ENCODE measurements around the gene KIF1A. TPM values are rescaled to one million over a fixed set of nuclear protein-coding genes. Genes with fewer than 3 reads are reported as not detected.
"Not testable (repeated sequence)": the region's sequence is repeated elsewhere in the genome, so short reads cannot be mapped to it uniquely, and the experiment has no call there.

KIF1A gene
- total RNA-seq, 1 donor from 2014 or later: 29.9 TPM

DNA sequence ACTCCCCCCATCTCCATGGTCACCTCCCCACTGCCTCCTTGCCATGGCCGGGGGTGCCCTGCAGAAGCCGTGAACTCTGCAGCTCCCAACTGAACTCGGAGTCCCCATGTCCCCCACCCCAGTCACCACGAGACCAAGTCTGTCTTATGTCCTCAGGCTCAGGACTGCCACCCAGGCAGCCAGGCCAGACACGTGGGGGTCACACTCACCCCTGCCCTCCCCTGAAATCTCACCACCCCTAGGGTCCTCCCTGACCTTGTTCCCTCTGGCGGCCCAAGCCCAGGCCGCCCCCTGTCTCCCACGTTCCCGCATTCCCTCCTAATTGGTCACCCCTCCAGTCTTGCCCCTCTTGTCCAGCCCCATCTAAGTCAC, 117.4 kb downstream of the KIF1A start:
- Histone ChIP-seq H2AFZ (replicated peaks) (no peak overlapping the region), H3K4me2 (no peak overlapping the region), H3K9ac (no peak overlapping the region), H4K20me1 (ENCODE audit: low read depth) (no peaks in the 10 kb centered on the region), H3K4me3 (no peak overlapping the region), H3F3A (ENCODE audit: low read depth) (no peaks in the 10 kb centered on the region), H3K9me3 (ENCODE audit: low read depth) (no peaks in the 10 kb centered on the region), H3K79me2 (ENCODE audit: low read depth) (no peaks in the 10 kb centered on the region), H3K4me1 (peaks cover under 1% of the 10 kb centered on the region), H3K36me3 (no peaks in the 10 kb centered on the region), H3K27ac (no peak overlapping the region), H3K27me3 (no peaks in the 10 kb centered on the region)
- Mint-ChIP-seq H3K4me1 (peaks cover 7% of the 10 kb centered on the region), H3K27ac (no peak overlapping the region), H3K4me3 (peak overlapping the region; percentile 69), H3K27me3 (ENCODE audit: insufficient read depth, low read depth) (peaks cover 5% of the 10 kb centered on the region), H3K36me3 (no peaks in the 10 kb centered on the region), H3K9me3 (no peaks in the 10 kb centered on the region)
- DNase-seq (ENCODE audit: low spot score): no peak
- TF ChIP-seq, protein P1, sequence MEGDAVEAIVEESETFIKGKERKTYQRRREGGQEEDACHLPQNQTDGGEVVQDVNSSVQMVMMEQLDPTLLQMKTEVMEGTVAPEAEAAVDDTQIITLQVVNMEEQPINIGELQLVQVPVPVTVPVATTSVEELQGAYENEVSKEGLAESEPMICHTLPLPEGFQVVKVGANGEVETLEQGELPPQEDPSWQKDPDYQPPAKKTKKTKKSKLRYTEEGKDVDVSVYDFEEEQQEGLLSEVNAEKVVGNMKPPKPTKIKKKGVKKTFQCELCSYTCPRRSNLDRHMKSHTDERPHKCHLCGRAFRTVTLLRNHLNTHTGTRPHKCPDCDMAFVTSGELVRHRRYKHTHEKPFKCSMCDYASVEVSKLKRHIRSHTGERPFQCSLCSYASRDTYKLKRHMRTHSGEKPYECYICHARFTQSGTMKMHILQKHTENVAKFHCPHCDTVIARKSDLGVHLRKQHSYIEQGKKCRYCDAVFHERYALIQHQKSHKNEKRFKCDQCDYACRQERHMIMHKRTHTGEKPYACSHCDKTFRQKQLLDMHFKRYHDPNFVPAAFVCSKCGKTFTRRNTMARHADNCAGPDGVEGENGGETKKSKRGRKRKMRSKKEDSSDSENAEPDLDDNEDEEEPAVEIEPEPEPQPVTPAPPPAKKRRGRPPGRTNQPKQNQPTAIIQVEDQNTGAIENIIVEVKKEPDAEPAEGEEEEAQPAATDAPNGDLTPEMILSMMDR (IDR thresholded peaks at IDR 0.05): no peak
- no peak for TF ChIP-seq EZH2phosphoT487 (IDR thresholded peaks at IDR 0.05)
- no peak for TF ChIP-seq EZH2 (IDR thresholded peaks at IDR 0.05)

DNA sequence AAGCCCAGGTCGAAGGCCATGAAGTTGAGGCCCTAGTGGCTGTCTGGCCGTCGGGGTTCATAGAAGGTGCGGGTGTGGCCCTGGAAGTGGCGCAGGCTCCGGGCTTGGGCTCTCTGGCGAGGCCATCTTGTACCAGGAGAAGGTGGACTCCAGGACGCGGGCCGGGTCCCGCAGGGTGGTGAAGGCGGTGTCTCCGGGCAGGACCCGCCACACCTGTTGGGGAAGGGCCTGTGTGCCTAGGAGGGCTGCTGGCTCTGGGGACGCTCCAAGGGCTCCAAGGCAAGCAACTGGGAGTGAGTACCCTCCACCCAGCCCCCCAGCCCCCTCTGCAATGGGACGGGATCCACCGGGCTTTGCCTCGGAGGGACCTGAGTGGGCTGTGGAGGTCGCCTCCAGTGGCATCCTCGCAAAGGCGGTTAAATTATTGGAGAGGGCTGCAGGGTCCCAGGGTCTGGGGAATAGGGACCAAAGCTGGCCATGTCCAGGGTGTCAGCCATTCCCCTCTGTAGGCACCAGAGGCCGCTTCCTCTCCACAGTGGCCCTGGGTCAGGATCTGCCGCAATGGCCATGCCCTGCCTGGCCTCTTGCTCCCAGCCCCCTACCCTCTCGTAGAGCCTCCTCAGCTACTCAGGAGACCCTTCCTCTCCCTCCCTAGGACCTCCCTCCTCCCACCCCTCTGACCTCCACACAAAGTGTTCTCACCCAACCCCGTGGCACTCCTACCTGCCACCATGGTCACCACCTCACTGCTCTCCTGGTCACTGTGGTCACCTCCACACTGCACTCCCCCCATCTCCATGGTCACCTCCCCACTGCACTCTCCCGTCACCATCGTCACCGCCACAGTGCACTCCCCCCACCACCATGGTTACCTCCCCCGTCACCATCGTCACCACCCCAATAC, 118.0 kb downstream of the KIF1A start:
- no peak overlapping the region for H3K4me3 ChIP-seq
- H3K4me3 Mint-ChIP-seq: peak overlapping the region; percentile 69
- H3K27ac Mint-ChIP-seq: no peak overlapping the region
- H3K27me3 ChIP-seq: no peaks in the 10 kb centered on the region
- H2AFZ ChIP-seq (replicated peaks): no peak overlapping the region
- H3K36me3 Mint-ChIP-seq: no peaks in the 10 kb centered on the region
- H3F3A ChIP-seq (ENCODE audit: low read depth): no peaks in the 10 kb centered on the region
- H3K36me3 ChIP-seq: no peaks in the 10 kb centered on the region
- no peaks in the 10 kb centered on the region for H3K9me3 Mint-ChIP-seq
- H3K27me3 Mint-ChIP-seq (ENCODE audit: insufficient read depth, low read depth): peaks cover 5% of the 10 kb centered on the region
- DNase-seq (ENCODE audit: low spot score): no peak
- no peak for TF ChIP-seq EZH2phosphoT487 (IDR thresholded peaks at IDR 0.05)
- no peak for TF ChIP-seq EZH2 (IDR thresholded peaks at IDR 0.05)
- TF ChIP-seq, protein P1 (IDR thresholded peaks at IDR 0.05): no peak
- no peaks in the 10 kb centered on the region for H4K20me1 ChIP-seq (ENCODE audit: low read depth)
- H3K9ac ChIP-seq: no peak overlapping the region
- H3K4me1 ChIP-seq: no peaks in the 10 kb centered on the region
- H3K4me1 Mint-ChIP-seq: peaks cover 7% of the 10 kb centered on the region
- H3K4me2 ChIP-seq: no peak overlapping the region
- no peaks in the 10 kb centered on the region for H3K79me2 ChIP-seq (ENCODE audit: low read depth)
- no peak overlapping the region for H3K27ac ChIP-seq
- no peaks in the 10 kb centered on the region for H3K9me3 ChIP-seq (ENCODE audit: low read depth)

DNA sequence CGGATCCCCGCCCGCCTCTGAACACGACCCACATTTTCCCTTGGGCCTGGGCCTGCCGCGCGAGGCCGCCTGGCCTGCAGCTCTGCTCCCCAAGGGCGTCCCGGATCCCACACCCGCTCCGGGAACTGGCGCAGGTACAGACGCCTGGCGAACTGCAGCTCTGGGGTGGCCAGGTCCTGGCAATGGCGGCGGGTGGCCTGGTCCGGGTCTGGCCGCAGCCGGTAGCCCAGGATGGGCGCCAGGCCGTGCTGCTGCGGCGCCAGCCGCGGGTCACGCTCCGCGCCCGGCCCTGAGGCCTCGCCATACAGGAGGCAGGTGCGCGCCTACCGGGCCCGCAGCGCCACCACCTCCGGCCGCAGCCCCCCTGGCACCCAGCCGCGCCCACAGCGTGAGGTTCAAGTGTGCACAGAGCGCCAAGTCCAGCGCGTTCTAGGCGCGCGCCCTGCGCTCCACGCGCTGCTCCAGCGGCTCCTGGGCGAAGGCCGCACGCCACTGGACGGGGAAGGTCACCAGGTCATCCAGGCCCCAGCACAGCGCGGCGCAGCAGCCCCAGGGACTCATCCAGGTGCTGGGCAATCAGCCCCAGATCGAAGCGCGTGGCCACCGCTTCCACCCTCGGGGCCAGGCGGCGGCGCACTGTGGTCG, 118.8 kb downstream of the KIF1A start:
- Mint-ChIP-seq H3K9me3 (no peaks in the 10 kb centered on the region), H3K36me3 (no peaks in the 10 kb centered on the region), H3K27me3 (ENCODE audit: insufficient read depth, low read depth) (peaks cover 4% of the 10 kb centered on the region), H3K27ac (no peak overlapping the region), H3K4me3 (no peak overlapping the region), H3K4me1 (peaks cover 7% of the 10 kb centered on the region)
- H3K36me3 ChIP-seq: no peaks in the 10 kb centered on the region
- H3K9ac ChIP-seq: no peak overlapping the region
- H2AFZ ChIP-seq (replicated peaks): no peak overlapping the region
- TF ChIP-seq EZH2 (IDR thresholded peaks at IDR 0.05) (no peak), EZH2phosphoT487 (IDR thresholded peaks at IDR 0.05) (no peak)
- TF ChIP-seq, protein P1 (IDR thresholded peaks at IDR 0.05): no peak
- no peaks in the 10 kb centered on the region for H3K4me1 ChIP-seq
- no peak overlapping the region for H3K4me2 ChIP-seq
- DNase-seq (ENCODE audit: low spot score): no peak
- no peaks in the 10 kb centered on the region for H3K79me2 ChIP-seq (ENCODE audit: low read depth)
- no peaks in the 10 kb centered on the region for H3K27me3 ChIP-seq
- H3K4me3 ChIP-seq: no peak overlapping the region
- no peaks in the 10 kb centered on the region for H3K9me3 ChIP-seq (ENCODE audit: low read depth)
- no peaks in the 10 kb centered on the region for H3F3A ChIP-seq (ENCODE audit: low read depth)
- no peak overlapping the region for H3K27ac ChIP-seq
- no peaks in the 10 kb centered on the region for H4K20me1 ChIP-seq (ENCODE audit: low read depth)

DNA sequence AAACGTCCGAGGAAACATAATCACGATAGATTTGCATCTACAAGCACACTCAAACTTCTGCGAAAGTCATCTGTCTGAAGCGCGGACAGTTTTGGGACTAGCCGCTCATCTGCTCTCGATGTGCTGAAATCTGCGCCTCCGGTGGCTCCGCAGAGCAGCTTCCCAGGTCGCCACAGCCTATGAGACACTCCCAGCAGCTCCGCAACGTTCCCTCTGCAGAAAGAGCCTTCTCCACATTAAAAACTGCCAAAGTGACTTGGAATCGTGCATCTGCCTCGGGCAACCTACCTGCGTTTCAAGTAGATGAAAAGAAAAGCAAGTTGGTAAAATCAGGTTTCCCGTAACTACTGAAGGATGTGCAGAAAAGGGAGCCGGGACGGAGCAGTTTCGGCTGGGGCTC, 119.4 kb downstream of the KIF1A start:
- not testable (repeated sequence) for H3K4me3 Mint-ChIP-seq; H3K36me3 Mint-ChIP-seq; DNase-seq (ENCODE audit: low spot score); H3K4me1 Mint-ChIP-seq; H3K4me1 ChIP-seq; H3K4me3 ChIP-seq; H3F3A ChIP-seq (ENCODE audit: low read depth); H3K79me2 ChIP-seq (ENCODE audit: low read depth); H3K9me3 ChIP-seq (ENCODE audit: low read depth); H3K27me3 ChIP-seq; H2AFZ ChIP-seq (replicated peaks); H3K27me3 Mint-ChIP-seq (ENCODE audit: insufficient read depth, low read depth); H3K4me2 ChIP-seq; H3K9ac ChIP-seq; H3K27ac ChIP-seq; H3K36me3 ChIP-seq; H3K9me3 Mint-ChIP-seq; H3K27ac Mint-ChIP-seq; H4K20me1 ChIP-seq (ENCODE audit: low read depth)

DNA sequence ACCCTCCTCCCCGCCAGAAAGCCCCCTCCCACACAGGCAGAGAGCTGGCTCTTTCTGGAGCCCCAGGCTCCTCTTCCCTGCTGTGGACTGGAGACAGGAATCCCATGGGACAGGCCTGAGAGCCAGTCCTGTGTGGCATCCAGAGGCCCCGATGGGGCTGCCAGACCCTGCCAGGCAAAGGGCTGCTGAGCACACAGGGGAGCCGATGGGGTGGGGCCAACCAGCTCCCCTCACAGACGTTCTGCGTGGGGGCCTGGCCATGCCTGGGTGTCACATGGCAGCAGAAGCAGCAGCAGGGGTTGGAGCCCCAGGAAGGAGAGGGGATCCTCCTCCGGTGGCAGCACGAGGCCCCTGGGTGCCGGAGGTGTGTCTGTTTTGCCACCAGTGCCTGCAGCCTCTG, 120.2 kb downstream of the KIF1A start:
- H3K27ac ChIP-seq; H3K4me3 Mint-ChIP-seq; H3K4me1 ChIP-seq; H3K27me3 ChIP-seq; H3K4me2 ChIP-seq; H3K9me3 Mint-ChIP-seq; H4K20me1 ChIP-seq (ENCODE audit: low read depth); H3K36me3 Mint-ChIP-seq; H3K4me3 ChIP-seq; H3F3A ChIP-seq (ENCODE audit: low read depth); DNase-seq (ENCODE audit: low spot score); H3K9ac ChIP-seq; H3K27ac Mint-ChIP-seq; H3K4me1 Mint-ChIP-seq; H3K9me3 ChIP-seq (ENCODE audit: low read depth); H3K79me2 ChIP-seq (ENCODE audit: low read depth); H3K36me3 ChIP-seq; H2AFZ ChIP-seq (replicated peaks); H3K27me3 Mint-ChIP-seq (ENCODE audit: insufficient read depth, low read depth): not testable (repeated sequence)
